Muscle layer of colon (tissue), 2 donors: Measurements from ENCODE around the gene PRAME.

ENCODE experiments used
- H3K27ac ChIP-seq: one replicate; pipeline ENCODE4 v1.7.0; 2013; ENCODE audit warnings: low read depth, mild to moderate bottlenecking, low read length, moderate library complexity
- H3K27me3 ChIP-seq, 2 donors: one replicate each; pipeline ENCODE4 v1.7.0; 2013; ENCODE audit warnings: low read length in 2 of 2, mild to moderate bottlenecking in 2 of 2; ENCODE audit not compliant: insufficient read depth in 2 of 2, control insufficient read depth in 1 of 2
- H3K36me3 ChIP-seq: one replicate; pipeline ENCODE4 v1.7.0; 2013; ENCODE audit warnings: mild to moderate bottlenecking, low read length; ENCODE audit not compliant: insufficient read depth
- H3K4me1 ChIP-seq: one replicate; pipeline ENCODE4 v1.7.0; 2013; ENCODE audit warnings: mild to moderate bottlenecking, low read length; ENCODE audit not compliant: insufficient read depth
- H3K4me3 ChIP-seq, 2 donors: one replicate each; pipeline ENCODE4 v1.7.0; 2013; ENCODE audit warnings: low read length in 2 of 2, low read depth in 1 of 2, mild to moderate bottlenecking in 1 of 2, moderate library complexity in 1 of 2
- H3K9ac ChIP-seq: one replicate; pipeline ENCODE4 v1.7.0; 2013; ENCODE audit warnings: low read length
- H3K9me3 ChIP-seq: one replicate; pipeline ENCODE4 v1.7.0; 2013; ENCODE audit warnings: mild to moderate bottlenecking, low read length
- donor health status: abdominal sarcoma.
- donor health status: Adenocarcinoma of cecum.

Gene PRAME

GRCh38 chr22:22576989-22577427 lies 17.9 kb upstream of the PRAME start:
- no peaks in the 10 kb centered on the region for H3K4me1 ChIP-seq
- H3K4me3 ChIP-seq, result no peak overlapping the region
- H3K27me3 ChIP-seq, result peaks cover 0 to 4% of the 10 kb centered on the region in 2 donors
- H3K27ac ChIP-seq, result no peak overlapping the region
- H3K36me3 ChIP-seq, result no peaks in the 10 kb centered on the region
- H3K9ac ChIP-seq, result no peak overlapping the region
- H3K9me3 ChIP-seq, result no peaks in the 10 kb centered on the region

GRCh38 chr22:22576244-22576988 lies 17.4 kb upstream of the PRAME start:
- Histone ChIP-seq H3K4me1 (no peaks in the 10 kb centered on the region), H3K9me3 (no peaks in the 10 kb centered on the region), H3K4me3 (no peak overlapping the region), H3K36me3 (no peaks in the 10 kb centered on the region), H3K27ac (no peak overlapping the region), H3K9ac (no peak overlapping the region), H3K27me3 (peaks cover 0 to 4% of the 10 kb centered on the region in 2 donors)

GRCh38 chr22:22574361-22574760 lies 15.3 kb upstream of the PRAME start:
- H3K9ac ChIP-seq, result no peak overlapping the region
- peaks cover 0 to 4% of the 10 kb centered on the region in 2 donors for H3K27me3 ChIP-seq
- H3K4me1 ChIP-seq, result no peaks in the 10 kb centered on the region
- no peak overlapping the region for H3K4me3 ChIP-seq
- no peaks in the 10 kb centered on the region for H3K36me3 ChIP-seq
- H3K27ac ChIP-seq, result no peak overlapping the region
- H3K9me3 ChIP-seq, result no peaks in the 10 kb centered on the region

GRCh38 chr22:22573047-22573889 lies 14.2 kb upstream of the PRAME start:
- Histone ChIP-seq H3K4me1 (no peaks in the 10 kb centered on the region), H3K27ac (no peak overlapping the region), H3K4me3 (no peak overlapping the region), H3K9ac (no peak overlapping the region), H3K27me3 (peaks cover 0 to 4% of the 10 kb centered on the region in 2 donors), H3K9me3 (no peaks in the 10 kb centered on the region), H3K36me3 (no peaks in the 10 kb centered on the region)

GRCh38 chr22:22571862-22572261 lies 12.8 kb upstream of the PRAME start:
- no peaks in the 10 kb centered on the region for H3K36me3 ChIP-seq
- H3K27me3 ChIP-seq, result peaks cover 0 to 4% of the 10 kb centered on the region in 2 donors
- H3K4me3 ChIP-seq, result no peak overlapping the region
- H3K27ac ChIP-seq, result no peak overlapping the region
- no peak overlapping the region for H3K9ac ChIP-seq
- H3K4me1 ChIP-seq, result no peaks in the 10 kb centered on the region
- H3K9me3 ChIP-seq, result no peaks in the 10 kb centered on the region

GRCh38 chr22:22571429-22571828 lies 12.4 kb upstream of the PRAME start:
- no peaks in the 10 kb centered on the region for H3K36me3 ChIP-seq
- no peak overlapping the region for H3K4me3 ChIP-seq
- H3K27ac ChIP-seq, result no peak overlapping the region
- H3K9me3 ChIP-seq, result no peaks in the 10 kb centered on the region
- peaks cover 0 to 4% of the 10 kb centered on the region in 2 donors for H3K27me3 ChIP-seq
- no peaks in the 10 kb centered on the region for H3K4me1 ChIP-seq
- H3K9ac ChIP-seq, result no peak overlapping the region

DNA sequence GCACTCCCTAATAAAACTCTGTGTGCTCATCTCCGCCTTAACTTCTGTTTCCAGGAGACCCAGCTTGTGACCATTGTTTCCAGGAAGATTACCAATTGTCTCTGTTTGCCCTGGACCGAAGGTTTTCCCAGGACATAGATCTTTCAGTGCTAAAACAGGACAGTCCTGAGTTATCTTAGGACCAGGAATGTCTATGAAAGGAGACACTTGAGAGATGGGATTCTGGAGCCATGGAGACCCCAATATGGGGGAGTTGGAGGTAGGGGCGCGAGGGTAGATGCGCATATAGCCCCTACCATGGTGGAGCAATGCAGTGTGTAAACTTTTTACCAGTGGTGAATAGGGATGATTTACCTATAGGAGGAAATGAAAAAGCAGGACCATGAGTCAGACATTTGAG lies 10.2 kb upstream of the PRAME start:
- Histone ChIP-seq H3K9ac (no peak overlapping the region), H3K27me3 (no peaks in the 10 kb centered on the region), H3K9me3 (no peaks in the 10 kb centered on the region), H3K36me3 (no peaks in the 10 kb centered on the region), H3K4me3 (no peak overlapping the region), H3K27ac (no peak overlapping the region), H3K4me1 (no peaks in the 10 kb centered on the region)

- Histone ChIP-seq H3K4me3 (no peak overlapping the region), H3K27ac (no peak overlapping the region), H3K9ac (no peak overlapping the region), H3K4me1 (no peaks in the 10 kb centered on the region), H3K27me3 (no peaks in the 10 kb centered on the region), H3K9me3 (no peaks in the 10 kb centered on the region), H3K36me3 (no peaks in the 10 kb centered on the region)
Observed at GRCh38 chr22:22565981-22566380, 6.9 kb upstream of the PRAME start.

DNA sequence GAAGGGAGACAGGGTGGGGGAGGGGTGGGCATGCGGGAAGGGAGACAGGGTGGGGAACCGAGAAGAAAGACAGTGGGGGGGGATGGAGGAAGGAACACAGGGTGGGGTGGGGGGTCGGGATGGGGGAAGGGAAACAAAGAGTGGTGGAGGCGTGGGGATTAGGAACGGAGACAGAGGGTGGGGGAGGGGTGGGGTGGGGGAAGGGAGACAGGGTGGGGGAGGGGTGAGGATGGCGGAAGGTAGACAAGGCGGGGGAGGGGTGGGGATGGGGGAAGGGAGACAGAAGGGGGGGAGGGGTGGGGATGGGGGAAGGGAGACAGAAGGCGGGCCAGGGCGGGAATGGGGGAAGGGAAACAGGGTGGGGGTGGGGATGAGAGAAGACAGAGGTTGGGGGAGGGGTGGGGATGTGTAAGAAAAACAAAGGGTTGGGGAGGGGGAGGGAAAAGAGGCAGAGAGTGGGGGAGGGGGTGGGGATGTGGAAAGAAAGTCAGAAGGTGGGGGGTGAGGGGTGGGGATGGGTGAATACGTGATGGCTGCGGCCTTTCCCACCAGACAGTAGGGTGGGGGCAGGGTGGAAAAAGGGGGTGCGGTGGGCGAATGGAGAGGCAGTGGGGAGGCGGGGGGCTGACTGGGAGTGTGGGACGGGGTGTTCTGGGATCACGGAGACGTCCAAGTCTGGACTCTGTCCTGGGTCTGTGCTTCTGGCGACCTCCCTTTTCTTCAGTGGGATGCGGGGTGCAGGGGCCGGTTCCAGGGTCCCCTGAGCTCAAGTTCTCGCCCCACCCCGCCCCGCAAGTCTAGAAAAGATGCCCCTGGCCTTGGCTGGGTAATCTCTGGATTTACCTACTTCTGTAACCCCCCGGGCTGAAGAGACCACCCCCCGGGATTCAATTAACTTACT lies 744 bp downstream of the PRAME start:
- Histone ChIP-seq H3K27ac (no peak overlapping the region), H3K27me3 (no peaks in the 10 kb centered on the region), H3K9ac (no peak overlapping the region), H3K4me1 (peaks cover 4% of the 10 kb centered on the region), H3K9me3 (no peaks in the 10 kb centered on the region), H3K36me3 (no peaks in the 10 kb centered on the region), H3K4me3 (no peak overlapping the region)

GRCh38 chr22:22556995-22557925 lies 1.8 kb downstream of the PRAME start:
- Histone ChIP-seq H3K4me3 (no peak overlapping the region), H3K4me1 (peaks cover 4% of the 10 kb centered on the region), H3K27ac (no peak overlapping the region), H3K36me3 (no peaks in the 10 kb centered on the region), H3K27me3 (no peaks in the 10 kb centered on the region), H3K9me3 (no peaks in the 10 kb centered on the region), H3K9ac (no peak overlapping the region)
